ENCODE measurements around the gene FAM83C.
A peak's percentile ranks its signal among the peaks of the same experiment; 100 is the strongest.

Gene FAM83C

GRCh38 chr20:35291654-35292503 lies at the start of gene FAM83C:
FAM83C (minus strand) TSS chr20:35292425; CDS start chr20:35292304, 121 bp downstream.
- DNase-seq, result no peak

- DNase-seq, result no peak
These were observed 49.3 kb upstream of the FAM83C start for GRCh38 chr20:35341366-35342028.

- no peak for DNase-seq
These were observed 48.2 kb upstream of the FAM83C start for GRCh38 chr20:35340436-35340835.

- DNase-seq, result no peak
These were observed 47.4 kb upstream of the FAM83C start for GRCh38 chr20:35339636-35340035.

GRCh38 chr20:35339007-35339406 lies 46.8 kb upstream of the FAM83C start:
- no peak for DNase-seq

- no peak for DNase-seq
These were observed 42.3 kb upstream of the FAM83C start for GRCh38 chr20:35334311-35335101.

GRCh38 chr20:35333606-35334005 lies 41.4 kb upstream of the FAM83C start:
- no peak for DNase-seq

- no peak for DNase-seq
These were observed 40.4 kb upstream of the FAM83C start for GRCh38 chr20:35332540-35333200.

GRCh38 chr20:35329435-35330139 lies 37.4 kb upstream of the FAM83C start:
- peak; percentile 60 for DNase-seq

- no peak for DNase-seq
These were observed 36.5 kb upstream of the FAM83C start for GRCh38 chr20:35328689-35329088.

- no peak for DNase-seq
These were observed 36.0 kb upstream of the FAM83C start for GRCh38 chr20:35328095-35328685.

- DNase-seq, result peak; percentile 82
These were observed 35.1 kb upstream of the FAM83C start for GRCh38 chr20:35327074-35327976.

- no peak for DNase-seq
These were observed 34.5 kb upstream of the FAM83C start for GRCh38 chr20:35326740-35327073.

GRCh38 chr20:35326021-35326739 lies 34.0 kb upstream of the FAM83C start:
- peak; percentile 83 for DNase-seq

GRCh38 chr20:35325401-35325800 lies 33.2 kb upstream of the FAM83C start:
- no peak for DNase-seq

- no peak for DNase-seq
These were observed 28.3 kb upstream of the FAM83C start for GRCh38 chr20:35320396-35321126.

GRCh38 chr20:35319871-35320197 lies 27.6 kb upstream of the FAM83C start:
- DNase-seq, result no peak

GRCh38 chr20:35319192-35319870 lies 27.1 kb upstream of the FAM83C start:
- no peak for DNase-seq
